ENCODE results near the gene ENTPD1. TPM values are rescaled to one million over a fixed set of nuclear protein-coding genes. Genes with fewer than 3 reads are reported as not detected.

ENTPD1 gene
- total RNA-seq, 1 donor from 2014 or later, result 0.95 TPM

DNA sequence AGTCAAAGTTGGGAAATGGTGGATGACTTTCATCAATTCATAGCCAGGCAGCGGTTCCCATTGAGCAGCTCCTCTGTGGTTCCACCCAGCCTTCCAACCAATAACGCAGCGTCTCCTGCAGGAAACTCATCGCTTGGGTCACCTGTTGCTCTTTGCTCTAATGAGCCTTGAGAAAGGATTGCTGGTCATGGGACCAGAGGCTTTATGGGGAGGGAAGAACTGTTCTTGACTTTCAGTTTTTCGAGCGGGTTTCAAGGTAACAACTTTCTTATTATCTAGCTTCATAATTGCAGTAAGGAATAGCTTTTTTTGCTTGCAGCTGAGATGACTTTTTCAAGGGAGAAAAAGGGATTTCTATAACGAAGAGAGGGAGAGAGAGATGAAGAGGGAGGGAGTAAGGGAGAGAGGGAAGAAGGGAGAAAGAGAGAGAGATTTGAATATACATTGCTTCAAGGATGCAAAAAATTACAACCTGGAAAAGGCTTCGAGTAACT lies 405 bp upstream of the ENTPD1 start:
- Mint-ChIP-seq H3K27me3 (ENCODE audit: low read depth, unreplicated experiment) (peaks cover 13% of the 10 kb centered on the region), H3K4me3 (ENCODE audit: unreplicated experiment) (peak overlapping the region; percentile 79), H3K9me3 (ENCODE audit: unreplicated experiment) (peaks cover 2% of the 10 kb centered on the region), H3K27ac (ENCODE audit: unreplicated experiment) (no peak overlapping the region), H3K4me1 (ENCODE audit: low read depth, unreplicated experiment) (peaks cover 9% of the 10 kb centered on the region), H3K36me3 (ENCODE audit: low read depth, unreplicated experiment) (no peaks in the 10 kb centered on the region)
- H3K4me2 ChIP-seq (ENCODE audit: low read length), result peak overlapping the region; percentile 73
- H3K9ac ChIP-seq (ENCODE audit: low read length), result no peak overlapping the region
- H3K4me1 ChIP-seq (ENCODE audit: insufficient read depth, low read length), result no peaks in the 10 kb centered on the region
- TF ChIP-seq CTCF (IDR thresholded peaks at IDR 0.05; ENCODE audit: insufficient read depth, low read depth, low read length) (no peak), EZH2 (IDR thresholded peaks at IDR 0.05; ENCODE audit: insufficient read depth, low read length) (no peak)
- peak overlapping the region; percentile 55 for H2AFZ ChIP-seq (ENCODE audit: low read depth, low read length)
- H3K79me2 ChIP-seq (ENCODE audit: insufficient read depth, low read length), result no peaks in the 10 kb centered on the region
- DNase-seq (ENCODE audit: low read depth) (no peak), FAIRE-seq (no peak)
- no peak overlapping the region for H3K27ac ChIP-seq (ENCODE audit: low read depth, low read length)
- H3K4me3 ChIP-seq (ENCODE audit: insufficient read depth, low read depth, low read length), result no peak overlapping the region
- H4K20me1 ChIP-seq (ENCODE audit: insufficient read depth, low read length), result no peaks in the 10 kb centered on the region
- H3K27me3 ChIP-seq (ENCODE audit: insufficient read depth, low read length), result no peaks in the 10 kb centered on the region
- no peaks in the 10 kb centered on the region for H3K9me3 ChIP-seq (ENCODE audit: insufficient read depth, low read depth, low read length)
- no peaks in the 10 kb centered on the region for H3K36me3 ChIP-seq (ENCODE audit: insufficient read depth, low read length)

DNA sequence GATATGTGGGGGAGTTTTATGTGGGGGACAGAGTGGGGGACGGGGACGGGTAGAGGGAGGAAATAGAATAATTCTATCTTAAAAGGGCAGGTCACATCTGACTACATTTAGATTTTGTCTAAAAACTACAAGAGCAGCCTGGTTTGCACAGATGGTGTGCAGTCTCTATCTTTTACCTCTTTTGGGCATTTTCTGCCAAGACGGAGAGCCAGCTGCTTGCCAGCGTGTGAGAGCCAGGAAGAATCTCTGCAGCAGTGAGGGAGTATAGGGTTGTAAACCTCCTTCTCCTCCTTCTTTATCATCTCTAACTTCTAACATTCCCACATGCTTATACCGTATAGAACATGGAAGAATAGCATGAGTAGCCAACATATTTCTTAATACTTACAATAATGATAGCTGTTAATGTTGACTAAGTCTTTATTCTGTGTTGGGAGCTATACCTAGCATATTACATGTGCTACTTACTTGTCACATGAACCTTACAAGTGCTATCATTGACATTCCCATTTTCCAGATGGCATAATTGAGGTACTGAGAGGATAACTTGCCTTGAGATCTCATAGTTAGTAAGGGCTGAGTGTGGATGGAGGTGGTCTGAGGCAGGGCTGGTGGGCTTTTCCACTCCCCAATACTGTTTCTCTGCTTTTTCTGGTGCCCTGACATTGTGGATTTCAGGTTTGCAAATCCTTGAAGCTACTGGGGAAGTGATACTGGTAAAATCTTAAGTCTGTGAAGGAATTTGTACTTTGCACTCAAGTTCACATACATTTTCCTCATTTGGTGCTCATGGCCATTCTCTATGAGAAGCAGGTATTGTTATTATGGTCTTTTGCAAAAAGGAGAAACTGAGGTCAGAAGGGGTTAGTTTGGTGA lies 1.1 kb downstream of the ENTPD1 start:
- H3K4me2 ChIP-seq (ENCODE audit: low read length), result peak overlapping the region; percentile 73
- no peaks in the 10 kb centered on the region for H3K36me3 ChIP-seq (ENCODE audit: insufficient read depth, low read length)
- Mint-ChIP-seq H3K4me3 (ENCODE audit: unreplicated experiment) (no peak overlapping the region), H3K27me3 (ENCODE audit: low read depth, unreplicated experiment) (peaks cover 13% of the 10 kb centered on the region), H3K36me3 (ENCODE audit: low read depth, unreplicated experiment) (no peaks in the 10 kb centered on the region), H3K9me3 (ENCODE audit: unreplicated experiment) (peaks cover 2% of the 10 kb centered on the region), H3K4me1 (ENCODE audit: low read depth, unreplicated experiment) (peaks cover 9% of the 10 kb centered on the region), H3K27ac (ENCODE audit: unreplicated experiment) (no peak overlapping the region)
- TF ChIP-seq EZH2 (IDR thresholded peaks at IDR 0.05; ENCODE audit: insufficient read depth, low read length), result no peak
- no peak overlapping the region for H3K27ac ChIP-seq (ENCODE audit: low read depth, low read length)
- H3K27me3 ChIP-seq (ENCODE audit: insufficient read depth, low read length), result no peaks in the 10 kb centered on the region
- no peaks in the 10 kb centered on the region for H3K79me2 ChIP-seq (ENCODE audit: insufficient read depth, low read length)
- no peaks in the 10 kb centered on the region for H4K20me1 ChIP-seq (ENCODE audit: insufficient read depth, low read length)
- no peak overlapping the region for H2AFZ ChIP-seq (ENCODE audit: low read depth, low read length)
- FAIRE-seq (no peak), DNase-seq (ENCODE audit: low read depth) (no peak)
- no peak overlapping the region for H3K4me3 ChIP-seq (ENCODE audit: insufficient read depth, low read depth, low read length)
- no peaks in the 10 kb centered on the region for H3K4me1 ChIP-seq (ENCODE audit: insufficient read depth, low read length)
- H3K9ac ChIP-seq (ENCODE audit: low read length), result no peak overlapping the region
- no peaks in the 10 kb centered on the region for H3K9me3 ChIP-seq (ENCODE audit: insufficient read depth, low read depth, low read length)

- FAIRE-seq, result no peak
- Histone ChIP-seq H3K4me2 (ENCODE audit: low read length) (no peak overlapping the region), H3K27me3 (ENCODE audit: insufficient read depth, low read length) (no peaks in the 10 kb centered on the region), H3K9me3 (ENCODE audit: insufficient read depth, low read depth, low read length) (no peaks in the 10 kb centered on the region), H3K4me3 (ENCODE audit: insufficient read depth, low read depth, low read length) (no peak overlapping the region), H3K4me1 (ENCODE audit: insufficient read depth, low read length) (no peaks in the 10 kb centered on the region), H3K9ac (ENCODE audit: low read length) (no peak overlapping the region), H3K36me3 (ENCODE audit: insufficient read depth, low read length) (no peaks in the 10 kb centered on the region), H4K20me1 (ENCODE audit: insufficient read depth, low read length) (no peaks in the 10 kb centered on the region), H3K27ac (ENCODE audit: low read depth, low read length) (no peak overlapping the region), H2AFZ (ENCODE audit: low read depth, low read length) (no peak overlapping the region), H3K79me2 (ENCODE audit: insufficient read depth, low read length) (no peaks in the 10 kb centered on the region)
- no peak for DNase-seq (ENCODE audit: low read depth)
- no peaks in the 10 kb centered on the region for H3K36me3 Mint-ChIP-seq (ENCODE audit: low read depth, unreplicated experiment)
- peaks cover 9% of the 10 kb centered on the region for H3K4me1 Mint-ChIP-seq (ENCODE audit: low read depth, unreplicated experiment)
- peaks cover 13% of the 10 kb centered on the region for H3K27me3 Mint-ChIP-seq (ENCODE audit: low read depth, unreplicated experiment)
- H3K9me3 Mint-ChIP-seq (ENCODE audit: unreplicated experiment), result peaks cover 2% of the 10 kb centered on the region
- no peak overlapping the region for H3K4me3 Mint-ChIP-seq (ENCODE audit: unreplicated experiment)
- no peak overlapping the region for H3K27ac Mint-ChIP-seq (ENCODE audit: unreplicated experiment)
- TF ChIP-seq CTCF (IDR thresholded peaks at IDR 0.05; ENCODE audit: insufficient read depth, low read depth, low read length) (no peak), EZH2 (IDR thresholded peaks at IDR 0.05; ENCODE audit: insufficient read depth, low read length) (no peak)
Observed at GRCh38 chr10:95758351-95759025, 2.5 kb downstream of the ENTPD1 start.
